Parathyroid adenoma (tissue), 2 donors: ENCODE measurements around the gene ZMPSTE24.
A peak's percentile ranks its signal among the peaks of the same experiment; 100 is the strongest.

Experiments
- H2AFZ ChIP-seq: fragments of 300-600 bp; sonication (generic); one replicate; pipeline ENCODE4 v1.7.0; 2017; ENCODE audit warnings: antibody characterized with exemption, mild to moderate bottlenecking
- H3K27ac ChIP-seq: fragments of 300-600 bp; sonication (generic); one replicate; pipeline ENCODE4 v1.7.0; 2017
- H3K27me3 ChIP-seq: fragments of 300-600 bp; sonication (generic); one replicate; pipeline ENCODE4 v1.7.0; 2017; ENCODE audit warnings: low read length; ENCODE audit not compliant: control insufficient read depth, insufficient read depth
- H3K36me3 ChIP-seq: fragments of 300-600 bp; sonication (generic); one replicate; pipeline ENCODE4 v1.7.0; 2017; ENCODE audit warnings: low read length; ENCODE audit not compliant: control insufficient read depth, insufficient read depth
- H3K4me1 ChIP-seq: fragments of 300-600 bp; sonication (generic); one replicate; pipeline ENCODE4 v1.7.0; 2017; ENCODE audit warnings: control low read depth
- H3K4me2 ChIP-seq: fragments of 300-600 bp; sonication (generic); one replicate; pipeline ENCODE4 v1.7.0; 2017; ENCODE audit warnings: low read length
- H3K4me3 ChIP-seq: fragments of 300-600 bp; sonication (generic); one replicate; pipeline ENCODE4 v1.7.0; 2017; ENCODE audit warnings: low read depth, low read length
- H3K79me2 ChIP-seq: fragments of 300-600 bp; sonication (generic); one replicate; pipeline ENCODE4 v1.7.0; 2017; ENCODE audit warnings: control low read depth
- H3K9ac ChIP-seq: fragments of 300-600 bp; sonication (generic); one replicate; pipeline ENCODE4 v1.7.0; 2017; ENCODE audit warnings: mild to moderate bottlenecking
- H3K9me3 ChIP-seq: fragments of 300-600 bp; sonication (generic); one replicate; pipeline ENCODE4 v1.7.0; 2017; ENCODE audit warnings: low read length; ENCODE audit not compliant: control insufficient read depth
- TF ChIP-seq, protein P1 (sequence below): fragments of 300-600 bp; sonication (generic); IDR thresholded peaks from one replicate; pipeline ENCODE4 v1.7.0; 2017; ENCODE audit warnings: antibody characterized with exemption, mild to moderate bottlenecking
- donor health status: primary hyperparathyroidism.

Gene ZMPSTE24

GRCh38 chr1:40257313-40257687, 736 bp upstream of the ZMPSTE24 start:
- no peaks in the 10 kb centered on the region for H3K79me2 ChIP-seq
- TF ChIP-seq, protein P1, sequence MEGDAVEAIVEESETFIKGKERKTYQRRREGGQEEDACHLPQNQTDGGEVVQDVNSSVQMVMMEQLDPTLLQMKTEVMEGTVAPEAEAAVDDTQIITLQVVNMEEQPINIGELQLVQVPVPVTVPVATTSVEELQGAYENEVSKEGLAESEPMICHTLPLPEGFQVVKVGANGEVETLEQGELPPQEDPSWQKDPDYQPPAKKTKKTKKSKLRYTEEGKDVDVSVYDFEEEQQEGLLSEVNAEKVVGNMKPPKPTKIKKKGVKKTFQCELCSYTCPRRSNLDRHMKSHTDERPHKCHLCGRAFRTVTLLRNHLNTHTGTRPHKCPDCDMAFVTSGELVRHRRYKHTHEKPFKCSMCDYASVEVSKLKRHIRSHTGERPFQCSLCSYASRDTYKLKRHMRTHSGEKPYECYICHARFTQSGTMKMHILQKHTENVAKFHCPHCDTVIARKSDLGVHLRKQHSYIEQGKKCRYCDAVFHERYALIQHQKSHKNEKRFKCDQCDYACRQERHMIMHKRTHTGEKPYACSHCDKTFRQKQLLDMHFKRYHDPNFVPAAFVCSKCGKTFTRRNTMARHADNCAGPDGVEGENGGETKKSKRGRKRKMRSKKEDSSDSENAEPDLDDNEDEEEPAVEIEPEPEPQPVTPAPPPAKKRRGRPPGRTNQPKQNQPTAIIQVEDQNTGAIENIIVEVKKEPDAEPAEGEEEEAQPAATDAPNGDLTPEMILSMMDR, result no peak
- peak overlapping the region; percentile 97 for H2AFZ ChIP-seq
- no peaks in the 10 kb centered on the region for H3K9me3 ChIP-seq
- peak overlapping the region; percentile 93 for H3K9ac ChIP-seq
- H3K4me3 ChIP-seq, result peak overlapping the region; percentile 92
- peak overlapping the region; percentile 93 for H3K27ac ChIP-seq
- H3K4me2 ChIP-seq, result peak overlapping the region; percentile 85
- peaks cover 5% of the 10 kb centered on the region for H3K4me1 ChIP-seq
- H3K36me3 ChIP-seq, result no peaks in the 10 kb centered on the region
- no peaks in the 10 kb centered on the region for H3K27me3 ChIP-seq

DNA sequence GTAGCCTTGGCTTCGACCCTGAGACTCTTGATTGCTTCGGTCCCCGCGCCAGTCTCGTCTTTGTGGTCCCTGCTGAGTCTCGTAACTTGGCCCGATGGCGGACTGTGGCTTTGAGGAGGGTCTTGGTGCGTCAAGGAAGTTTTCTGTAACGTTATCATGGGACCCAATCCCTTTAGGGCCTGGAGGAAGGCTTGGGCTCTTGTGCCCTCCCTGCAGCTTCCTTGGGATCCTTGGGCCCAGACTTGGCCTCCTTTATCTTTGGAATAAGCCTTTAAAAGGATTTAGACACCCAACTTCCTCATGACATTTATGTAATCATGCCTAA, 371 bp downstream of the ZMPSTE24 start:
- Histone ChIP-seq H3K9ac (no peak overlapping the region), H3K9me3 (no peaks in the 10 kb centered on the region), H3K79me2 (no peaks in the 10 kb centered on the region), H3K4me1 (peaks cover 5% of the 10 kb centered on the region), H2AFZ (peak overlapping the region; percentile 97), H3K27me3 (no peaks in the 10 kb centered on the region), H3K36me3 (no peaks in the 10 kb centered on the region), H3K4me2 (peak overlapping the region; percentile 90), H3K4me3 (peak overlapping the region; percentile 92), H3K27ac (peak overlapping the region; percentile 93)
- TF ChIP-seq, protein P1, result no peak

GRCh38 chr1:40264354-40264781, 6.3 kb downstream of the ZMPSTE24 start:
- H3K4me3 ChIP-seq, result no peak overlapping the region
- H3K36me3 ChIP-seq, result no peaks in the 10 kb centered on the region
- H3K9me3 ChIP-seq, result no peaks in the 10 kb centered on the region
- no peak overlapping the region for H2AFZ ChIP-seq
- H3K27ac ChIP-seq, result no peak overlapping the region
- no peaks in the 10 kb centered on the region for H3K4me1 ChIP-seq
- no peak overlapping the region for H3K9ac ChIP-seq
- no peaks in the 10 kb centered on the region for H3K79me2 ChIP-seq
- H3K4me2 ChIP-seq, result no peak overlapping the region
- TF ChIP-seq, protein P1, result no peak
- H3K27me3 ChIP-seq, result no peaks in the 10 kb centered on the region

DNA sequence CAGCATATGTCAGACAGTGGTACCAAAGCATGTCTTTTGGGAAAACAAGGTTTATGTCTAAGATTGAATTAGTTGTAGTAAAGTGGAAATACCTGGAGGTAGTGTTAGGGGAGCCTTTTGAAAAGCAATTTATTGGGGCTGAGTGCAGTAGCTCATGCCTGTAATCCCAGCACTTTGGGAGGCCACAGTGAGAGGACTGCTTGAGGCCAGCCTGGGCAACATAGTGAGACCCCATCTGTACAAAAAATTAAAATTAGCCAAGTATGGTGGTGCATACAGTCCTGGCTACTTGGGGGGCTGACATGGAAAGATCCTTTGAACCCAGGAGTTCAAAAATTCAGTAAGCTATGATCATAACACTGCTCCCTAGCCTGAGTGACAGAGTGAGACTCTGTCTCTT, 7.3 kb downstream of the ZMPSTE24 start:
- Histone ChIP-seq H3K4me1 (no peaks in the 10 kb centered on the region), H3K27me3 (no peaks in the 10 kb centered on the region), H3K9ac (no peak overlapping the region), H3K4me2 (no peak overlapping the region), H3K27ac (no peak overlapping the region), H3K4me3 (no peak overlapping the region), H3K36me3 (no peaks in the 10 kb centered on the region), H3K9me3 (no peaks in the 10 kb centered on the region), H2AFZ (no peak overlapping the region), H3K79me2 (no peaks in the 10 kb centered on the region)
- TF ChIP-seq, protein P1, result no peak

DNA sequence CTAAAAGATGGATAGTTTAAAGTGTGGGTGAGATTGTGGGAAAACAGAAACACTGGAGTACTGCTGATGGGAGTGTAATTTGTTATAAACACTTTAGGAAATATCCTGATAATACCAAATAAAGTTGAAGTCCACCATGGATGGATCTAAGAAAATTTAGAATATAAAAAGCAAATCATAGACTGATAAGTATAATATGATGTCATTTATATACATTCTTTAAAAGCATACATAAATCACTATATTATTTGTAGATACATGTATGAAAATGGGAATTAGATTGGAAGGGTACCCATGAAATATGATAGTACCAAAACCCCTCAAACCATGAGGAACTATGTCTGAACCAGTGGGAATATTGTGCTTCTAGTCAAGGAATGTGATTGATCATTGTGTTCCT, 7.9 kb downstream of the ZMPSTE24 start:
- Histone ChIP-seq H3K4me1 (no peaks in the 10 kb centered on the region), H3K36me3 (no peaks in the 10 kb centered on the region), H3K27ac (no peak overlapping the region)

More for the DNA sequence above, 7.9 kb downstream of the ZMPSTE24 start:
- Histone ChIP-seq H2AFZ (no peak overlapping the region), H3K27me3 (no peaks in the 10 kb centered on the region), H3K9ac (no peak overlapping the region), H3K4me2 (no peak overlapping the region), H3K9me3 (no peaks in the 10 kb centered on the region), H3K79me2 (no peaks in the 10 kb centered on the region), H3K4me3 (no peak overlapping the region)
- TF ChIP-seq, protein P1, result no peak
